Measurements from ENCODE around the gene ITCH.

DNA sequence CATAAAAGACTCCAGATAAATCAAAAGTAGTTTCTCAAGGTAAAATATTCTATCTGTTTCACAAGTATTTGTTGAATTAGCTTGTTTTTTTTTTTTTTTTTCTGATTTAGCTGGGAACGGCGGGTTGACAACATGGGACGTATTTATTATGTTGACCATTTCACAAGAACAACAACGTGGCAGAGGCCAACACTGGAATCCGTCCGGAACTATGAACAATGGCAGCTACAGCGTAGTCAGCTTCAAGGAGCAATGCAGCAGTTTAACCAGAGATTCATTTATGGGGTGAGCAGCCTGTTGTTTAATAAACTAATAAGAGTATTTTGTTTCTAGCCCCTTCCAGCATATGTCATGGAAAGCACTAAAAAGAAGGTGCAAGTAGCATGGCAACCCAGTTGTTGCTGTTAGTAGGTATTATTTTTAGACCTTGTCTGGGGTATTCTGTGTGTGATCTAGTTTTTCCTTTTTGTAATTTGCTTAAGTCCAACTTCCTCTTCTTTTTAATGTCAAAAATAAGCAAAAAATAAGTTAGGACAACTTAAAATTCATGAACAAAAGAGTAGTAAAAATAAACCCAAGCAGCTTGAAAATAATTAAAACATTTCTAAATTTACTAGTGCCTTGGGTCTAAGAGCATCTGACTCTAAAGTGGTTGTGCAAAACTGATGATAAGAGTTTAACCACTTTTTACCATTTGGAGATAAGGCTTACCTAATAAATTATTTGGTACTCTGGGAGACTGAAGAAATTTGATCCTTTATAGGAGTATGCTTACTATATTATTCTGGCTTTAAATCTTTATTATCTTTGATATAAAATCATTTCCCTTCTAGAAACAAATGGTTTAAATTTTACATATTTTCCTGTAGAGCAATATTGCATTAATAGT is 82.3 kb downstream of the ITCH start:
- TF ChIP-seq POLR2AphosphoS5 (IDR thresholded peaks at IDR 0.05; ENCODE audit: low read depth, low read length) (no peak), POLR2A (IDR thresholded peaks at IDR 0.05; ENCODE audit: low read depth, low read length) (no peak), TAF1 (IDR thresholded peaks at IDR 0.05; ENCODE audit: borderline replicate concordance, low read depth, low read length) (no peak)
